ENCODE data around the gene RALGDS. TPM values are rescaled to one million over a fixed set of nuclear protein-coding genes. Genes with fewer than 3 reads are reported as not detected.

RALGDS gene
- total and polyA plus RNA-seq, 9 of the 15 experiments (the other 6 are each of a cell fraction or from before 2014, with no cell fraction given), result 0.75 to 43.3 (median 27.1) TPM

DNA sequence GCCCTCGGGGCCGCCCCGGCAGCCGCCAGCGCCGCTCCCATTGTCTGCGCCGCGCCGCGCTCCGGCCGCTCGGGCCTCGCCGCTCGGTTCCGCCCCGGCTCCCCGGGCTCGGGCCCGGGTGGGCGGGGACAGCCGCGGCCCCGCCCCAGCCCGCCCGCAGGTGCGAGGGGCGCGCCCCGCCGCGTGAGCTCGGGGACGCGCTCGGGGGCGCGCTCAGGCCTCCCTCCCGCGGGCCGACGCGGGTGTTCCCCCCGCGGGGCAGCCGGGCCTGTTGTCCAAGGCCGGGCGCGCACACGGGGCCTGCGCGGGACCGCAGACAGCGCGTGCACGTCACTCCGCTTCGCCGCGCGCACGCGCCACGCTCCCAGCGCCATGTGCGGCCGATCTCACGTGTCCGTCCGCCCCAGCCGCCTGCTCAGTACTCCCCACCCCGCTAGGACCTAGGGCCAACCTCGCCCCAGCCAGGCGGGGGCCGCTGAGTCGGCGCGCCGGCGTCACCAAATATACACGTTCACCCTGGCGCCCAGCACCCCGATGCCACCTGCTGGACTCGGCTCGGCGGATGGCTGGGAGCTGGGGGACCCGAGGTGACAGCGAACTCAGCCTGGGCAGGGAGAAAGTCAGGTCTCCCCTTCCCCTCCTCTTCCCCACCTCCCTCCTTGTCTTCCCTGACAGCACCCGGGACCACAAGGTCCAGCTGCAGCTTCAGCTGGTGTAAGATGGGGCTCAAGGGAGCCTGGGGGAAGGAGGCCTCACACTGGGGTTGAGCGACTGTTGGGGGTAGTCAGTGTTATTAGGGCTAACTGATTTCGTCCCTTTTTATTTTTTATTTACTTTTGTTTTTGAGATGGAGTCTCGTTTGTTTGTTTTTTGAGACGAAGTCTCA is 28.3 kb upstream of the RALGDS start (continued):
- TF ChIP-seq MXI1 (IDR thresholded peaks at IDR 0.05; ENCODE audit: low read depth, low read length), result peak; percentile 93
- TF ChIP-seq NR2C2 (CRISPR knock-in tag; IDR thresholded peaks at IDR 0.05), result no peak
- peak; percentile 63 for TF ChIP-seq NR2C2 (tag; IDR thresholded peaks at IDR 0.05)
- TF ChIP-seq ERF (CRISPR knock-in tag; IDR thresholded peaks at IDR 0.05), result peak; percentile 98
- no peak for TF ChIP-seq ZNF280B (CRISPR knock-in tag; IDR thresholded peaks at IDR 0.05)
- TF ChIP-seq, protein P1, sequence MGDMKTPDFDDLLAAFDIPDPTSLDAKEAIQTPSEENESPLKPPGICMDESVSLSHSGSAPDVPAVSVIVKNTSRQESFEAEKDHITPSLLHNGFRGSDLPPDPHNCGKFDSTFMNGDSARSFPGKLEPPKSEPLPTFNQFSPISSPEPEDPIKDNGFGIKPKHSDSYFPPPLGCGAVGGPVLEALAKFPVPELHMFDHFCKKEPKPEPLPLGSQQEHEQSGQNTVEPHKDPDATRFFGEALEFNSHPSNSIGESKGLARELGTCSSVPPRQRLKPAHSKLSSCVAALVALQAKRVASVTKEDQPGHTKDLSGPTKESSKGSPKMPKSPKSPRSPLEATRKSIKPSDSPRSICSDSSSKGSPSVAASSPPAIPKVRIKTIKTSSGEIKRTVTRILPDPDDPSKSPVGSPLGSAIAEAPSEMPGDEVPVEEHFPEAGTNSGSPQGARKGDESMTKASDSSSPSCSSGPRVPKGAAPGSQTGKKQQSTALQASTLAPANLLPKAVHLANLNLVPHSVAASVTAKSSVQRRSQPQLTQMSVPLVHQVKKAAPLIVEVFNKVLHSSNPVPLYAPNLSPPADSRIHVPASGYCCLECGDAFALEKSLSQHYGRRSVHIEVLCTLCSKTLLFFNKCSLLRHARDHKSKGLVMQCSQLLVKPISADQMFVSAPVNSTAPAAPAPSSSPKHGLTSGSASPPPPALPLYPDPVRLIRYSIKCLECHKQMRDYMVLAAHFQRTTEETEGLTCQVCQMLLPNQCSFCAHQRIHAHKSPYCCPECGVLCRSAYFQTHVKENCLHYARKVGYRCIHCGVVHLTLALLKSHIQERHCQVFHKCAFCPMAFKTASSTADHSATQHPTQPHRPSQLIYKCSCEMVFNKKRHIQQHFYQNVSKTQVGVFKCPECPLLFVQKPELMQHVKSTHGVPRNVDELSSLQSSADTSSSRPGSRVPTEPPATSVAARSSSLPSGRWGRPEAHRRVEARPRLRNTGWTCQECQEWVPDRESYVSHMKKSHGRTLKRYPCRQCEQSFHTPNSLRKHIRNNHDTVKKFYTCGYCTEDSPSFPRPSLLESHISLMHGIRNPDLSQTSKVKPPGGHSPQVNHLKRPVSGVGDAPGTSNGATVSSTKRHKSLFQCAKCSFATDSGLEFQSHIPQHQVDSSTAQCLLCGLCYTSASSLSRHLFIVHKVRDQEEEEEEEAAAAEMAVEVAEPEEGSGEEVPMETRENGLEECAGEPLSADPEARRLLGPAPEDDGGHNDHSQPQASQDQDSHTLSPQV (IDR thresholded peaks at IDR 0.05), result peak; percentile 84
- peak; percentile 51; the same call in 1 of the 2 replicates for TF ChIP-seq LCOR (CRISPR knock-in tag; IDR thresholded peaks at IDR 0.05)
- TF ChIP-seq SPI1 (IDR thresholded peaks at IDR 0.05; ENCODE audit: borderline replicate concordance, low read depth, low read length), result no peak
- TF ChIP-seq SETDB1 (IDR thresholded peaks at IDR 0.05; ENCODE audit: low read length), result no peak
- TF ChIP-seq TCF3 (CRISPR knock-in tag; IDR thresholded peaks at IDR 0.05), result peak; percentile 53
- TF ChIP-seq, protein P2, sequence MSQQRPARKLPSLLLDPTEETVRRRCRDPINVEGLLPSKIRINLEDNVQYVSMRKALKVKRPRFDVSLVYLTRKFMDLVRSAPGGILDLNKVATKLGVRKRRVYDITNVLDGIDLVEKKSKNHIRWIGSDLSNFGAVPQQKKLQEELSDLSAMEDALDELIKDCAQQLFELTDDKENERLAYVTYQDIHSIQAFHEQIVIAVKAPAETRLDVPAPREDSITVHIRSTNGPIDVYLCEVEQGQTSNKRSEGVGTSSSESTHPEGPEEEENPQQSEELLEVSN (IDR thresholded peaks at IDR 0.05; ENCODE audit: borderline replicate concordance in 1 of 2, extremely low read depth in 1 of 2, insufficient read depth in 1 of 2, insufficient read length in 1 of 2, low read depth in 1 of 2, low read length in 1 of 2, poor library complexity in 1 of 2, severe bottlenecking in 1 of 2), result peak; percentile 91 to 94
- peak; percentile 94 for TF ChIP-seq ZNF584 (CRISPR knock-in tag; IDR thresholded peaks at IDR 0.05; ENCODE audit: low read depth)
- TF ChIP-seq ZNF24 (IDR thresholded peaks at IDR 0.05), result peak; percentile 66; the same call in 1 of the 2 replicates
- TF ChIP-seq PHTF2 (CRISPR knock-in tag; IDR thresholded peaks at IDR 0.05), result peak; percentile 64; the same call in 1 of the 2 replicates
- TF ChIP-seq, protein P3, sequence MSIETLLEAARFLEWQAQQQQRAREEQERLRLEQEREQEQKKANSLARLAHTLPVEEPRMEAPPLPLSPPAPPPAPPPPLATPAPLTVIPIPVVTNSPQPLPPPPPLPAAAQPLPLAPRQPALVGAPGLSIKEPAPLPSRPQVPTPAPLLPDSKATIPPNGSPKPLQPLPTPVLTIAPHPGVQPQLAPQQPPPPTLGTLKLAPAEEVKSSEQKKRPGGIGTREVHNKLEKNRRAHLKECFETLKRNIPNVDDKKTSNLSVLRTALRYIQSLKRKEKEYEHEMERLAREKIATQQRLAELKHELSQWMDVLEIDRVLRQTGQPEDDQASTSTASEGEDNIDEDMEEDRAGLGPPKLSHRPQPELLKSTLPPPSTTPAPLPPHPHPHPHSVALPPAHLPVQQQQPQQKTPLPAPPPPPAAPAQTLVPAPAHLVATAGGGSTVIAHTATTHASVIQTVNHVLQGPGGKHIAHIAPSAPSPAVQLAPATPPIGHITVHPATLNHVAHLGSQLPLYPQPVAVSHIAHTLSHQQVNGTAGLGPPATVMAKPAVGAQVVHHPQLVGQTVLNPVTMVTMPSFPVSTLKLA (conservative IDR thresholded peaks at IDR 0.05), result peak; percentile 96 to 98
- TF ChIP-seq CBFB (CRISPR knock-in tag; IDR thresholded peaks at IDR 0.05), result no peak
- no peak for TF ChIP-seq CEBPG (CRISPR knock-in tag; IDR thresholded peaks at IDR 0.05)
- TF ChIP-seq CEBPG (tag; conservative IDR thresholded peaks at IDR 0.05 in 1 of 2, IDR thresholded peaks at IDR 0.05 in 1 of 2), result no peak
